WERI-Rb-1 (cell line): ENCODE measurements around the gene DAZAP1.
A peak's percentile ranks its signal among the peaks of the same experiment; 100 is the strongest.

Experiments used
- DNase-seq: peaks from one replicate; pipeline ENCODE4 v3.0.0-alpha.2; 2020
- H3K27ac ChIP-seq: fragments of 250-450 bp; sonication (Bioruptor Pico); 2 replicates; pipeline ENCODE4 v1.5.1; 2020; ENCODE audit warnings: mild to moderate bottlenecking, moderate library complexity
- H3K27me3 ChIP-seq: fragments of 250-450 bp; sonication (Bioruptor Pico); 2 replicates; pipeline ENCODE4 v1.5.1; 2021; ENCODE audit warnings: mild to moderate bottlenecking, low read depth, moderate library complexity; ENCODE audit not compliant: insufficient read depth, severe bottlenecking
- H3K36me3 ChIP-seq: fragments of 250-450 bp; sonication (Bioruptor Pico); 2 replicates; pipeline ENCODE4 v1.5.1; 2020; ENCODE audit warnings: mild to moderate bottlenecking, moderate library complexity
- H3K4me3 ChIP-seq: 2 replicates; pipeline ENCODE4 v1.5.1; 2011; ENCODE audit warnings: low read depth, mild to moderate bottlenecking, control low read depth, low read length
- H3K9me3 ChIP-seq: fragments of 250-450 bp; sonication (Bioruptor Pico); 2 replicates; pipeline ENCODE4 v1.5.1; 2021; ENCODE audit warnings: mild to moderate bottlenecking, moderate library complexity; ENCODE audit not compliant: severe bottlenecking
- CTCF ChIP-seq: IDR thresholded peaks from 2 replicates; pipeline ENCODE4 v1.5.1; 2011; ENCODE audit warnings: low read depth, mild to moderate bottlenecking, control low read depth, inconsistent platforms, low read length

The DAZAP1 gene

GRCh38 chr19:1470055-1470304, 62.6 kb downstream of the DAZAP1 start:
- Histone ChIP-seq H3K27ac (peak overlapping the region; percentile 71), H3K4me3 (peak overlapping the region; percentile 54), H3K9me3 (no peaks in the 10 kb centered on the region), H3K27me3 (no peaks in the 10 kb centered on the region), H3K36me3 (peaks cover 19% of the 10 kb centered on the region)
- DNase-seq, result no peak
- TF ChIP-seq CTCF, result no peak

- peaks cover 15% of the 10 kb centered on the region for H3K36me3 ChIP-seq
- DNase-seq, result peak; percentile 93
- peak overlapping the region; percentile 54 for H3K4me3 ChIP-seq
Observed at GRCh38 chr19:1470305-1471009, 63.1 kb downstream of the DAZAP1 start.

GRCh38 chr19:1471010-1471514, 63.7 kb downstream of the DAZAP1 start:
- peak; percentile 66 for DNase-seq
- Histone ChIP-seq H3K36me3 (peaks cover 8% of the 10 kb centered on the region), H3K9me3 (no peaks in the 10 kb centered on the region), H3K4me3 (peak overlapping the region; percentile 54), H3K27me3 (no peaks in the 10 kb centered on the region), H3K27ac (no peak overlapping the region)
- TF ChIP-seq CTCF, result no peak

More at GRCh38 chr19:1470305-1471009, 63.1 kb downstream of the DAZAP1 start:
- Histone ChIP-seq H3K27me3 (no peaks in the 10 kb centered on the region), H3K27ac (peak overlapping the region; percentile 71), H3K9me3 (no peaks in the 10 kb centered on the region)
- TF ChIP-seq CTCF, result no peak

- H3K27ac ChIP-seq, result no peak overlapping the region
- H3K36me3 ChIP-seq, result peaks cover 9% of the 10 kb centered on the region
- H3K27me3 ChIP-seq, result no peaks in the 10 kb centered on the region
- no peaks in the 10 kb centered on the region for H3K9me3 ChIP-seq
- peak overlapping the region; percentile 54 for H3K4me3 ChIP-seq
- DNase-seq, result no peak
- TF ChIP-seq CTCF, result peak; percentile 64
Observed at GRCh38 chr19:1471515-1472160, 64.3 kb downstream of the DAZAP1 start.

- Histone ChIP-seq H3K27ac (peak overlapping the region; percentile 71), H3K9me3 (no peaks in the 10 kb centered on the region), H3K4me3 (peak overlapping the region; percentile 31), H3K36me3 (peaks cover 14% of the 10 kb centered on the region), H3K27me3 (no peaks in the 10 kb centered on the region)
- peak; percentile 77 for DNase-seq
- TF ChIP-seq CTCF, result no peak
Observed at GRCh38 chr19:1472231-1473084, 65.1 kb downstream of the DAZAP1 start.
